ENCODE measurements around the gene IFITM5.

The IFITM5 gene

DNA sequence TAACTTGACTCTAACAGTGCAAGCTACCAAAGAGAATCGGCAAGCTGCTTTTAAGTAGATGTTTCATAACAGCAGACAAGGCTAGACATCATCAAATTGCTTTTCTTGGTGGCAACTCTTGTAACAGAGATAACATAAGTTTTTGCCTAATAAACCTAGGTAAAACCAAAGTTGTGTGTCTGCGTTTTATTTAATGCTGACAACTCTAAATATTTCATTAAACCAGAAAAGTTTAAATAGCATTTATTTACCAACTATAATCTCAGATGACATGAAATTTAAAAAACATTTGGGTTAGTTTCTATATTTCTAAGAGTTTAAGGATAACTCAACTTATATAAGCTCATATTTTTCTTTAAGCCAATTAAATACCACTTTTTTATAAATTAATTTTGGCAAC, 40.6 kb upstream of the IFITM5 start (continued):
- TF ChIP-seq, protein P1, sequence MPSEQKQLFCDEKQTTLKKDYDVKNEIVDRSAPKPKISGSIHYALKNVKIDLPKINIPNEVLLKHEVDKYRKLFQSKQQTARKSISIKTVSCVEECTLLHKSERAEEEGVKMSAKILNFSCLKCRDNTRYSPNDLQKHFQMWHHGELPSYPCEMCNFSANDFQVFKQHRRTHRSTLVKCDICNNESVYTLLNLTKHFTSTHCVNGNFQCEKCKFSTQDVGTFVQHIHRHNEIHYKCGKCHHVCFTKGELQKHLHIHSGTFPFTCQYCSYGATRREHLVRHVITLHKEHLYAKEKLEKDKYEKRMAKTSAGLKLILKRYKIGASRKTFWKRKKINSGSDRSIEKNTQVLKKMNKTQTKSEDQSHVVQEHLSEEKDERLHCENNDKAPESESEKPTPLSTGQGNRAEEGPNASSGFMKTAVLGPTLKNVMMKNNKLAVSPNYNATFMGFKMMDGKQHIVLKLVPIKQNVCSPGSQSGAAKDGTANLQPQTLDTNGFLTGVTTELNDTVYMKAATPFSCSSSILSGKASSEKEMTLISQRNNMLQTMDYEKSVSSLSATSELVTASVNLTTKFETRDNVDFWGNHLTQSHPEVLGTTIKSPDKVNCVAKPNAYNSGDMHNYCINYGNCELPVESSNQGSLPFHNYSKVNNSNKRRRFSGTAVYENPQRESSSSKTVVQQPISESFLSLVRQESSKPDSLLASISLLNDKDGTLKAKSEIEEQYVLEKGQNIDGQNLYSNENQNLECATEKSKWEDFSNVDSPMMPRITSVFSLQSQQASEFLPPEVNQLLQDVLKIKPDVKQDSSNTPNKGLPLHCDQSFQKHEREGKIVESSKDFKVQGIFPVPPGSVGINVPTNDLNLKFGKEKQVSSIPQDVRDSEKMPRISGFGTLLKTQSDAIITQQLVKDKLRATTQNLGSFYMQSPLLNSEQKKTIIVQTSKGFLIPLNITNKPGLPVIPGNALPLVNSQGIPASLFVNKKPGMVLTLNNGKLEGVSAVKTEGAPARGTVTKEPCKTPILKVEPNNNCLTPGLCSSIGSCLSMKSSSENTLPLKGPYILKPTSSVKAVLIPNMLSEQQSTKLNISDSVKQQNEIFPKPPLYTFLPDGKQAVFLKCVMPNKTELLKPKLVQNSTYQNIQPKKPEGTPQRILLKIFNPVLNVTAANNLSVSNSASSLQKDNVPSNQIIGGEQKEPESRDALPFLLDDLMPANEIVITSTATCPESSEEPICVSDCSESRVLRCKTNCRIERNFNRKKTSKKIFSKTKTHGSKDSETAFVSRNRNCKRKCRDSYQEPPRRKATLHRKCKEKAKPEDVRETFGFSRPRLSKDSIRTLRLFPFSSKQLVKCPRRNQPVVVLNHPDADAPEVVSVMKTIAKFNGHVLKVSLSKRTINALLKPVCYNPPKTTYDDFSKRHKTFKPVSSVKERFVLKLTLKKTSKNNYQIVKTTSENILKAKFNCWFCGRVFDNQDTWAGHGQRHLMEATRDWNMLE (tag by site-specific recombination; conservative IDR thresholded peaks at IDR 0.05; ENCODE audit: low read depth) = no peak
- no peak for TF ChIP-seq GLIS1 (tag by site-specific recombination; IDR thresholded peaks at IDR 0.05)
- no peak for TF ChIP-seq ZNF202 (tag by site-specific recombination; IDR thresholded peaks at IDR 0.05; ENCODE audit: borderline replicate concordance)
- TF ChIP-seq ZNF677 (tag by site-specific recombination; IDR thresholded peaks at IDR 0.05) = no peak
- no peak for TF ChIP-seq ZNF658 (tag by site-specific recombination; IDR thresholded peaks at IDR 0.05)
- TF ChIP-seq ZNF239 (tag by site-specific recombination; IDR thresholded peaks at IDR 0.05) = no peak
- no peak for TF ChIP-seq ZNF664 (tag by site-specific recombination; IDR thresholded peaks at IDR 0.05)

DNA sequence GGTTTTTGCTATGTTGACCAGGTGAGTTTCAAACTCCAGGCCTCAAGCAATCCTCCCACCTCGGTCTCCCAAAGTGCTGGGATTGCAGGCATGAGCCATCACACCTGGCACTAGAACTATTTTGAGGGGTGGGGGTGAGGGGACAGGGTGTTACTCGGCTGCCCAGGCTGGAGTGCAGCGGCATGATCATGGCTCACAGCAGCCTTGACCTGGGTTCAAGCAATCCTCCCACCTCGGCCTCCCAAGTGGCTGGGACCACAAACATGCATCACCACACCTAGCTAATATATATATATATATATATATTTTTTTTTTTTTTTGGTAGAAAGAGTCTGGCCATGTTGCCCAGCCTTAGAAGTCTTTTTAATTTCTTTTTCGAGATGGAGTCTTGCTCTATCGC, 38.4 kb upstream of the IFITM5 start:
- ChIA-PET POLR2A (no interaction called here), CTCF (no interaction called here)
- no peak for TF ChIP-seq ZNF202 (tag by site-specific recombination; IDR thresholded peaks at IDR 0.05; ENCODE audit: borderline replicate concordance)
- no peak for TF ChIP-seq ZNF174 (tag by site-specific recombination; IDR thresholded peaks at IDR 0.05)
- TF ChIP-seq PRDM1 (tag by site-specific recombination; IDR thresholded peaks at IDR 0.05) = no peak
- no peak for TF ChIP-seq ZNF221 (tag by site-specific recombination; IDR thresholded peaks at IDR 0.05; ENCODE audit: borderline replicate concordance)
- no peak for TF ChIP-seq ZNF473 (tag by site-specific recombination; IDR thresholded peaks at IDR 0.05)
- TF ChIP-seq, protein P2, sequence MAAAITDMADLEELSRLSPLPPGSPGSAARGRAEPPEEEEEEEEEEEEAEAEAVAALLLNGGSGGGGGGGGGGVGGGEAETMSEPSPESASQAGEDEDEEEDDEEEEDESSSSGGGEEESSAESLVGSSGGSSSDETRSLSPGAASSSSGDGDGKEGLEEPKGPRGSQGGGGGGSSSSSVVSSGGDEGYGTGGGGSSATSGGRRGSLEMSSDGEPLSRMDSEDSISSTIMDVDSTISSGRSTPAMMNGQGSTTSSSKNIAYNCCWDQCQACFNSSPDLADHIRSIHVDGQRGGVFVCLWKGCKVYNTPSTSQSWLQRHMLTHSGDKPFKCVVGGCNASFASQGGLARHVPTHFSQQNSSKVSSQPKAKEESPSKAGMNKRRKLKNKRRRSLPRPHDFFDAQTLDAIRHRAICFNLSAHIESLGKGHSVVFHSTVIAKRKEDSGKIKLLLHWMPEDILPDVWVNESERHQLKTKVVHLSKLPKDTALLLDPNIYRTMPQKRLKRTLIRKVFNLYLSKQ (tag by site-specific recombination; IDR thresholded peaks at IDR 0.05; ENCODE audit: borderline replicate concordance) = no peak
- no peak for TF ChIP-seq ZSCAN23 (tag by site-specific recombination; IDR thresholded peaks at IDR 0.05)
- TF ChIP-seq ZXDB (tag by site-specific recombination; IDR thresholded peaks at IDR 0.05) = no peak
- TF ChIP-seq ZNF561 (tag by site-specific recombination; IDR thresholded peaks at IDR 0.05; ENCODE audit: borderline replicate concordance) = no peak
- no peak for TF ChIP-seq ZNF600 (tag by site-specific recombination; IDR thresholded peaks at IDR 0.05)
- TF ChIP-seq WT1 (tag by site-specific recombination; IDR thresholded peaks at IDR 0.05) = no peak
- no peak for TF ChIP-seq ZNF423 (tag by site-specific recombination; IDR thresholded peaks at IDR 0.05)
- H3K4me1 ChIP-seq (ENCODE audit: control insufficient read depth, insufficient read depth, low read length) = no peaks in the 10 kb centered on the region
- no peaks in the 10 kb centered on the region for H3K9me3 ChIP-seq (ENCODE audit: control insufficient read depth, insufficient read depth, low read depth, low read length)
- no peak overlapping the region for H3K4me3 ChIP-seq (ENCODE audit: low read depth, low read length)
- H3K27ac ChIP-seq (ENCODE audit: extremely low read depth, low read depth, low read length) = no peak overlapping the region
- H3K36me3 ChIP-seq (ENCODE audit: control insufficient read depth in 2 of 2, insufficient read depth in 1 of 2, low read length in 2 of 2) = no peaks in the 10 kb centered on the region

DNA sequence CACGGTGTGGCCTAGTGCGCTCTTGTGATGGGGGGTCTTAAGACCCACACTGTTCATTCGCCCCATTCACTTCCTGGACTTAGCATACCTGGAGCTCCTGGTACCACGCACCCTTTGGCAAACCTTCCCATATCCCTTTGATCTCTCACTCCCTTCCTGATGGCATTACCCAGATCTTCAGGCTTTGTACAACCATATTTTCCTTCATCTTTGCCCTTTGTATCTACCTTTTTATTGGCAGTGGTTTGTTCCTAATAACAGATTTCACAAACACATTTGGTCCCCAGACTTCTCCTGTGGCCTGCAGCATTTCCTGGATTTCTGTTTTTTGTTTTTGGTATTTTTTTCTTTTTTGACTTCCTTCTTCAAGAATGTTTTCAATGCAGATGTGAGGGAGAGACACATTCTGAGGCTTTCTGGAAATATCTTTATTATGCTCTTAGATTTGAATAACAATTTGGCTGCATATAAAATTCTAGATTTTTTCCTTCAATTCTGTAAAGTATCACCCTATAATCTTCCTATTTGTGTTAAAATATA, 37.4 kb upstream of the IFITM5 start:
- H3K9me3 ChIP-seq (ENCODE audit: control insufficient read depth, insufficient read depth, low read depth, low read length) = no peaks in the 10 kb centered on the region
- ChIA-PET CTCF (no interaction called here), POLR2A (no interaction called here)
- H3K27ac ChIP-seq (ENCODE audit: extremely low read depth, low read depth, low read length) = no peak overlapping the region
- TF ChIP-seq, protein P3, sequence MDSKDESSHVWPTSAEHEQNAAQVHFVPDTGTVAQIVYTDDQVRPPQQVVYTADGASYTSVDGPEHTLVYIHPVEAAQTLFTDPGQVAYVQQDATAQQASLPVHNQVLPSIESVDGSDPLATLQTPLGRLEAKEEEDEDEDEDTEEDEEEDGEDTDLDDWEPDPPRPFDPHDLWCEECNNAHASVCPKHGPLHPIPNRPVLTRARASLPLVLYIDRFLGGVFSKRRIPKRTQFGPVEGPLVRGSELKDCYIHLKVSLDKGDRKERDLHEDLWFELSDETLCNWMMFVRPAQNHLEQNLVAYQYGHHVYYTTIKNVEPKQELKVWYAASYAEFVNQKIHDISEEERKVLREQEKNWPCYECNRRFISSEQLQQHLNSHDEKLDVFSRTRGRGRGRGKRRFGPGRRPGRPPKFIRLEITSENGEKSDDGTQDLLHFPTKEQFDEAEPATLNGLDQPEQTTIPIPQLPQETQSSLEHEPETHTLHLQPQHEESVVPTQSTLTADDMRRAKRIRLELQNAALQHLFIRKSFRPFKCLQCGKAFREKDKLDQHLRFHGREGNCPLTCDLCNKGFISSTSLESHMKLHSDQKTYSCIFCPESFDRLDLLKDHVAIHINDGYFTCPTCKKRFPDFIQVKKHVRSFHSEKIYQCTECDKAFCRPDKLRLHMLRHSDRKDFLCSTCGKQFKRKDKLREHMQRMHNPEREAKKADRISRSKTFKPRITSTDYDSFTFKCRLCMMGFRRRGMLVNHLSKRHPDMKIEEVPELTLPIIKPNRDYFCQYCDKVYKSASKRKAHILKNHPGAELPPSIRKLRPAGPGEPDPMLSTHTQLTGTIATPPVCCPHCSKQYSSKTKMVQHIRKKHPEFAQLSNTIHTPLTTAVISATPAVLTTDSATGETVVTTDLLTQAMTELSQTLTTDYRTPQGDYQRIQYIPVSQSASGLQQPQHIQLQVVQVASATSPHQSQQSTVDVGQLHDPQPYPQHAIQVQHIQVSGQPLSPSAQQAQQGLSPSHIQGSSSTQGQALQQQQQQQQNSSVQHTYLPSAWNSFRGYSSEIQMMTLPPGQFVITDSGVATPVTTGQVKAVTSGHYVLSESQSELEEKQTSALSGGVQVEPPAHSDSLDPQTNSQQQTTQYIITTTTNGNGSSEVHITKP (tag by site-specific recombination; IDR thresholded peaks at IDR 0.05) = peak; percentile 65
- TF ChIP-seq ZNF324 (tag by site-specific recombination; IDR thresholded peaks at IDR 0.05) = no peak
- no peaks in the 10 kb centered on the region for H3K4me1 ChIP-seq (ENCODE audit: control insufficient read depth, insufficient read depth, low read length)
- H3K4me3 ChIP-seq (ENCODE audit: low read depth, low read length) = no peak overlapping the region
- no peaks in the 10 kb centered on the region for H3K36me3 ChIP-seq (ENCODE audit: control insufficient read depth in 2 of 2, insufficient read depth in 1 of 2, low read length in 2 of 2)

Data from HEK293 (cell line).